IMR-90 (cell line): ENCODE results near the gene KDM2A. TPM values are rescaled to one million over a fixed set of nuclear protein-coding genes. Genes with fewer than 3 reads are reported as not detected.

Experiments used
- ATAC-seq: fragments of 200-7000 bp; cut with Tn5 transposase; 2 replicates; pipeline ENCODE4 v1.9.1; 2020; ENCODE audit warnings: low read depth, mild to moderate bottlenecking, moderate library complexity
- BruUV-seq: library from RNA; stranded (reverse); fragments of 400-500 nt; replicated peaks from 2 replicates; lab custom pipeline; 2021; lab: Mats Ljungman, UMichigan
- CTCF ChIA-PET: fragments of 300-600 bp; formaldehyde crosslinking; extraction: SDS; loops from one replicate; lab custom pipeline; 2021; ENCODE audit warnings: antibody characterized with exemption; lab: Yijun Ruan, JAX
- POLR2A ChIA-PET: fragments of 300-600 bp; sonication (Branson Sonifier 250); formaldehyde crosslinking; loops from one replicate; lab custom pipeline; 2022; ENCODE audit warnings: antibody characterized with exemption; ENCODE audit not compliant: unreplicated experiment; lab: Charles Lee
- DNase-seq: peaks from one replicate; pipeline ENCODE4 v3.0.0; 2013
- H2AFZ ChIP-seq: replicated peaks from 2 replicates; pipeline ENCODE3; 2013; ENCODE audit warnings: low read length, mild to moderate bottlenecking; ENCODE audit not compliant: poor library complexity
- H2AK5ac ChIP-seq: 2 replicates; pipeline ENCODE4 v1.6.1; 2013; ENCODE audit warnings: low read depth, low read length, inconsistent platforms
- H2AK9ac ChIP-seq: replicated peaks from 2 replicates; pipeline ENCODE3; 2013; ENCODE audit warnings: mild to moderate bottlenecking, low read depth, low read length, moderate library complexity; ENCODE audit not compliant: poor library complexity
- H2BK120ac ChIP-seq: 2 replicates; pipeline ENCODE4 v1.6.1; 2013; ENCODE audit warnings: low read depth, low read length, inconsistent platforms
- H2BK15ac ChIP-seq: 3 replicates; pipeline ENCODE4 v1.6.1; 2013; ENCODE audit warnings: low read depth, low read length, inconsistent platforms
- H2BK20ac ChIP-seq: 2 replicates; pipeline ENCODE4 v1.6.1; 2013; ENCODE audit warnings: low read depth, mild to moderate bottlenecking, inconsistent platforms, low read length, moderate library complexity
- H2BK5ac ChIP-seq: 2 replicates; pipeline ENCODE4 v1.6.1; 2013; ENCODE audit warnings: mild to moderate bottlenecking, low read depth, low read length, inconsistent platforms; ENCODE audit not compliant: poor library complexity, severe bottlenecking
- H3K14ac ChIP-seq: replicated peaks from 2 replicates; pipeline ENCODE4 v1.6.1; 2013; ENCODE audit warnings: low read depth, low read length, inconsistent platforms
- H3K18ac ChIP-seq: 2 replicates; pipeline ENCODE4 v1.6.1; 2013; ENCODE audit warnings: low read depth, low read length, control low read depth
- H3K23ac ChIP-seq: 2 replicates; pipeline ENCODE4 v1.6.1; 2013; ENCODE audit warnings: low read depth, low read length, inconsistent platforms
- H3K27ac ChIP-seq: 2 replicates; pipeline ENCODE4 v1.5.1; 2013; ENCODE audit warnings: mild to moderate bottlenecking, control low read depth, low read length; ENCODE audit not compliant: insufficient read depth
- H3K27me3 ChIP-seq: 2 replicates; pipeline ENCODE4 v1.6.1; 2013; ENCODE audit warnings: low read length; ENCODE audit not compliant: control insufficient read depth, insufficient read depth
- H3K36me3 ChIP-seq: 2 replicates; pipeline ENCODE4 v1.6.1; 2013; ENCODE audit warnings: low read length, mixed read lengths; ENCODE audit not compliant: control insufficient read depth, insufficient read depth
- H3K4ac ChIP-seq: 2 replicates; pipeline ENCODE4 v1.6.1; 2013; ENCODE audit warnings: low read depth, low read length, inconsistent platforms
- H3K4me1 ChIP-seq: 2 replicates; pipeline ENCODE4 v1.6.1; 2013; ENCODE audit warnings: low read length, mixed read lengths; ENCODE audit not compliant: control insufficient read depth, insufficient read depth
- H3K4me2 ChIP-seq: 2 replicates; pipeline ENCODE4 v1.6.1; 2013; ENCODE audit warnings: low read depth, mild to moderate bottlenecking, control low read depth, low read length, moderate library complexity
- H3K4me3 ChIP-seq: 2 replicates; pipeline ENCODE4 v1.5.1; 2013; ENCODE audit warnings: low read depth, mild to moderate bottlenecking, control low read depth, low read length, moderate library complexity; ENCODE audit not compliant: insufficient read depth
- H3K56ac ChIP-seq: 2 replicates; pipeline ENCODE4 v1.6.1; 2013; ENCODE audit warnings: low read length, inconsistent platforms; ENCODE audit not compliant: insufficient read depth; ENCODE audit errors: extremely low read depth
- H3K79me1 ChIP-seq, 2 experiments: 2 replicates each; pipeline ENCODE4 v1.6.1; 2013; ENCODE audit warnings: low read length in 2 of 2, inconsistent platforms in 1 of 2, low read depth in 1 of 2
- H3K9ac ChIP-seq: 2 replicates; pipeline ENCODE4 v1.6.1; 2013; ENCODE audit warnings: low read depth, low read length, control low read depth
- H3K9me1 ChIP-seq: 2 replicates; pipeline ENCODE4 v1.6.1; 2013; ENCODE audit warnings: low read length, inconsistent platforms; ENCODE audit not compliant: insufficient read depth
- H3K9me3 ChIP-seq: 2 replicates; pipeline ENCODE4 v1.6.1; 2013; ENCODE audit warnings: low read length; ENCODE audit not compliant: control insufficient read depth, insufficient read depth
- H4K20me1 ChIP-seq: 2 replicates; pipeline ENCODE4 v1.6.1; 2013; ENCODE audit warnings: low read length, inconsistent platforms; ENCODE audit not compliant: insufficient read depth
- H4K5ac ChIP-seq: 2 replicates; pipeline ENCODE4 v1.6.1; 2013; ENCODE audit warnings: mild to moderate bottlenecking, low read depth, low read length, control low read depth
- H4K8ac ChIP-seq, 2 experiments: 2 replicates each; pipeline ENCODE4 v1.6.1; 2013; ENCODE audit warnings: low read depth in 2 of 2, low read length in 2 of 2, control low read depth in 1 of 2, inconsistent platforms in 1 of 2
- H4K91ac ChIP-seq: 2 replicates; pipeline ENCODE4 v1.6.1; 2013; ENCODE audit warnings: low read depth, low read length, inconsistent platforms; ENCODE audit not compliant: insufficient read depth
- CHD1 ChIP-seq: IDR thresholded peaks from 2 replicates; pipeline ENCODE4 v1.6.1; 2012; ENCODE audit warnings: low read depth, low read length, improper control_type of control experiment
- CTCF ChIP-seq: conservative IDR thresholded peaks from 2 replicates; pipeline ENCODE4 v1.5.1; 2012; ENCODE audit warnings: mild to moderate bottlenecking, low read depth, low read length, improper control_type of control experiment
- FOS ChIP-seq: fragments of 150-350 bp; IDR thresholded peaks from 2 replicates; pipeline ENCODE4 v1.6.1; 2016; ENCODE audit warnings: low read depth, low read length
- MAZ ChIP-seq: IDR thresholded peaks from 2 replicates; pipeline ENCODE4 v1.6.1; 2012; ENCODE audit warnings: low read depth, mild to moderate bottlenecking, low read length, improper control_type of control experiment, moderate library complexity, borderline replicate concordance
- NFE2L2 ChIP-seq: fragments of 150-350 bp; IDR thresholded peaks from 2 replicates; pipeline ENCODE4 v1.6.1; 2016; ENCODE audit warnings: low read depth, mild to moderate bottlenecking, low read length
- POLR2A ChIP-seq: IDR thresholded peaks from 2 replicates; pipeline ENCODE4 v1.6.1; 2012; ENCODE audit warnings: mild to moderate bottlenecking, low read depth, low read length
- RAD21 ChIP-seq: IDR thresholded peaks from 2 replicates; pipeline ENCODE4 v1.6.1; 2012; ENCODE audit warnings: low read length, improper control_type of control experiment
- RCOR1 ChIP-seq: IDR thresholded peaks from 2 replicates; pipeline ENCODE4 v1.6.1; 2012; ENCODE audit warnings: mild to moderate bottlenecking, low read length, improper control_type of control experiment; ENCODE audit not compliant: insufficient replicate concordance
- SMC3 ChIP-seq: fragments of 150-350 bp; IDR thresholded peaks from 2 replicates; pipeline ENCODE4 v1.6.1; 2016; ENCODE audit warnings: low read depth, mild to moderate bottlenecking, antibody characterized with exemption, low read length, moderate library complexity
- USF2 ChIP-seq: fragments of 150-350 bp; IDR thresholded peaks from 2 replicates; pipeline ENCODE4 v1.6.1; 2017; ENCODE audit warnings: mild to moderate bottlenecking, antibody characterized with exemption, low read length, low read depth
- WGBS, 2 experiments: methylation state at CpG; one replicate each; pipeline versions ENCODE4 v1.1.5 to v1.1.7; 2013; ENCODE audit warnings: missing lambda C conversion rate in 2 of 2; ENCODE audit not compliant: insufficient read length in 1 of 2; ENCODE audit errors: extremely low coverage in 2 of 2; 5-methylcytosine and 5-hydroxymethylcytosine counted together
- dilution Hi-C: fragments of 300-500 bp; cut with HindIII; formaldehyde crosslinking; loops from one replicate; pipeline ENCODE4 v1.14.3; 2018; ENCODE audit warnings: low sequenced_read_pairs; ENCODE audit not compliant: unreplicated experiment
- in situ Hi-C: fragments of 300-500 bp; cut with MboI; formaldehyde crosslinking; loops from 3 replicates; pipeline ENCODE4 v1.14.3; 2019; ENCODE audit warnings: low sequenced_read_pairs, inconsistent platforms, mixed read lengths
- intact Hi-C: fragments of 100-400 bp; cut with micrococcal nuclease; formaldehyde crosslinking; loops from 2 replicates; pipeline ENCODE4 v1.10.0; 2022
- polyA plus RNA-seq, 3 experiments: library from polyadenylated mRNA; depleted of rRNA; stranded (reverse); fragments of >200 nt; gene quantifications; 2 replicates each; pipeline ENCODE4 v1.2.3, GENCODE V29; 2012; ENCODE audit warnings: low replicate concordance in 1 of 3
- total RNA-seq: library from RNA; depleted of rRNA; stranded (reverse); fragments of >200 nt; gene quantifications from 2 replicates; pipeline ENCODE4 v1.2.3, GENCODE V29; 2012

Gene KDM2A
- total and polyA plus RNA-seq, 2 of the 4 experiments (the other 2 are of a cell fraction) = 26.7 to 42.6 TPM

GRCh38 chr11:67116758-67117105, 2.3 kb upstream of the KDM2A start:
- H2AK9ac ChIP-seq = no peak overlapping the region
- no peak overlapping the region for H3K23ac ChIP-seq
- no peak overlapping the region for H3K4me3 ChIP-seq
- ATAC-seq = no peak
- H4K5ac ChIP-seq = no peak overlapping the region
- H3K4ac ChIP-seq = no peak overlapping the region
- no peak overlapping the region for H2AK5ac ChIP-seq
- no peak overlapping the region for H4K91ac ChIP-seq
- H3K56ac ChIP-seq = no peak overlapping the region
- no peaks in the 10 kb centered on the region for H3K27me3 ChIP-seq
- H2BK20ac ChIP-seq = no peak overlapping the region
- H2BK15ac ChIP-seq = no peak overlapping the region
- H4K20me1 ChIP-seq = peaks cover 17% of the 10 kb centered on the region; the same call in 1 of the 2 replicates
- H3K79me1 ChIP-seq = no peaks in the 10 kb centered on the region
- H3K27ac ChIP-seq = no peak overlapping the region
- H3K4me1 ChIP-seq = peaks cover 6% of the 10 kb centered on the region
- DNase-seq = no peak
- BruUV-seq = no TSS peak
- H3K9me1 ChIP-seq = no peaks in the 10 kb centered on the region
- ChIA-PET CTCF (no interaction called here), POLR2A (no interaction called here)
- no peak for TF ChIP-seq CHD1
- no peak for TF ChIP-seq CTCF
- TF ChIP-seq NFE2L2 = no peak
- TF ChIP-seq MAZ = no peak
- TF ChIP-seq RCOR1 = no peak
- no peak for TF ChIP-seq SMC3
- no peak for TF ChIP-seq FOS
- TF ChIP-seq POLR2A = no peak
- TF ChIP-seq RAD21 = no peak
- TF ChIP-seq USF2 = no peak
- dilution Hi-C loops = no loop called here
- H2AFZ ChIP-seq = no peak overlapping the region
- in situ Hi-C loops = no loop called here
- no peak overlapping the region for H4K8ac ChIP-seq
- no peak overlapping the region for H2BK5ac ChIP-seq
- no peak overlapping the region for H3K9ac ChIP-seq
- H3K36me3 ChIP-seq = no peaks in the 10 kb centered on the region
- H3K4me2 ChIP-seq = no peak overlapping the region
- H3K18ac ChIP-seq = no peak overlapping the region
- no peak overlapping the region for H2BK120ac ChIP-seq
- no peak overlapping the region for H3K14ac ChIP-seq
- intact Hi-C loops = no loop called here
- H3K9me3 ChIP-seq = no peaks in the 10 kb centered on the region
- no CpG with 5 or more reads among the region's 3 CpGs for WGBS, 2 experiments
